ENCODE results near the gene DDX1.
A peak's percentile ranks its signal among the peaks of the same experiment; 100 is the strongest.

Gene DDX1

DNA sequence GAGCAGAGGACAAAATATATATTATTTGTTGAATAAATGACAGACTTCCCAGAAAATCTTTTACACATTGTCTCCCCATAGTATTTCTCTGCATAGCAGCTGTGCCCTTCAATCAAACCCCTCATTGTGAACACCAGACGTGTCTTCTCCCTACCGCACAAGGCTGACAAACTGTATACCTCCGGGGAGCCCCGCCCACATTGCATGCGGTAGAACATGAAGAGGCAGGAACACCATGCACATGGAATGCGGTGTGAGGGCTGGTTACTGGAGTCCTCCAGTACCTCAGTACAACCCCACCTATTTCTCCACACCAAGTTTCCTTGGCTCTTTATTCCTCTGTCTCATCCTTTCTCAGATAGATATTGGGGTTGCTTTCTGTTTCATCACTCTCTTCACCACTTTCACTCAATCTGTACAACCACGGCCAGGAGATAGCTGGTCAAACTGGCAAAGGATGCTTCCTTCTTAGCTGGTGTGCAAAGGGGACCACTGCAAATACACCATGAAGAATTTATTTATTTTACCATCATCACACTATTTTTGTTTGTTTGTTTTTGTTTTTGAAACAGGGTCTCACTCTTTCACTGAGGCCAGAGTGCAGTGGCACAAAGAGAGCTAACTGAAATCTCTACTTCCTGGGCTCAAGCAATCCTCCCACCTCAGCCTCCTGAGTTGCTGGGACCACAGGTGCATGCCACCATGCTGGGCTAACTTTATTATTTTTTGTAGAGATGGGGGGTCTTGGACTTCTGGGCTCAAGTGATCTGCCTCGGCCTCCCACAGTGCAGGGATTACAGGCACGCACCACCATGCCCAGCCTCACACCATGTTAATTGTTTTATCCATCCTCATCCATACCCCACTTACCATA is 28.2 kb upstream of the DDX1 start:
- no peak for DNase-seq

GRCh38 chr2:15565392-15565791 is 26.3 kb upstream of the DDX1 start:
- no peak for DNase-seq

- DNase-seq: no peak
Measured at GRCh38 chr2:15565994-15566671, 25.5 kb upstream of the DDX1 start.

DNA sequence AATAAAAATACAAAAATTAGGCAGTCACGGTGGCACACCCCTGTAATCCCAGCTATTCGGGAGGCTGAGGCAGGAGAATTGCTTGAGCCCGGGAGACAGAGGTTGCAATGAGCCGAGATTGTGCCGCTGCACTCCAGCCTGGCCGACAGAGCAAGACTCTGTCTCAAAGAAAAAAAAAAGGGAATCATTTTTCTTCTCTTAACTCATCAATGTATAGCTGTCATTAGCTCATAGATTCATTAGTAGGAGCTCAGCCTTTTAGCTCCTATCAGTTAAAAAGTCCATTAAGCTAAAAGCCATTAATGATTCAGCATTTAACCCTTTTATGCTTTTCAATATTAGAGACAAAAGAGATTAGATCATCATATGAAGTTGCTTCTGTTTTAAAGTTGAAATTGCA is 24.8 kb upstream of the DDX1 start:
- DNase-seq: no peak

DNA sequence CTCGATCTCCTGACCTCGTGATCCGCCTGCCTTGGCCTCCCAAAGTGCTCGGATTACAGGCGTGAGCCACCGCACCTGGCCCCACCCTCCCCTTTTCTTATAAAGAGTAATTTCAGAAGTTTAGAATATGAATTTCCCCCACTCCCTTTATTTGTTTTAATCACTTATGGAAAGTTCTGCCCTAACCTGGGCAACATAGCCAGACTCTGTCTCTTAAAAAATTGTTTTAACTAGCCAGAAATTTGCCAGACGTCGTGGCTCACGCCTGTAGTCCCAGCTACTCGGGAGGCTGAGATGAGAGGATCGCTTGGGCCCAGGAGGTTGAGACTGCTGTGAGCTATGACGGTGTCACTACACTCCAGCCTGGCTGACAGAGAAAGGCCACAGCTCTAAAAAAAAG is 22.8 kb upstream of the DDX1 start:
- DNase-seq: no peak

- DNase-seq: no peak
Measured at GRCh38 chr2:15570104-15570503, 21.6 kb upstream of the DDX1 start.

GRCh38 chr2:15571729-15572128 is 19.9 kb upstream of the DDX1 start:
- no peak for DNase-seq

DNA sequence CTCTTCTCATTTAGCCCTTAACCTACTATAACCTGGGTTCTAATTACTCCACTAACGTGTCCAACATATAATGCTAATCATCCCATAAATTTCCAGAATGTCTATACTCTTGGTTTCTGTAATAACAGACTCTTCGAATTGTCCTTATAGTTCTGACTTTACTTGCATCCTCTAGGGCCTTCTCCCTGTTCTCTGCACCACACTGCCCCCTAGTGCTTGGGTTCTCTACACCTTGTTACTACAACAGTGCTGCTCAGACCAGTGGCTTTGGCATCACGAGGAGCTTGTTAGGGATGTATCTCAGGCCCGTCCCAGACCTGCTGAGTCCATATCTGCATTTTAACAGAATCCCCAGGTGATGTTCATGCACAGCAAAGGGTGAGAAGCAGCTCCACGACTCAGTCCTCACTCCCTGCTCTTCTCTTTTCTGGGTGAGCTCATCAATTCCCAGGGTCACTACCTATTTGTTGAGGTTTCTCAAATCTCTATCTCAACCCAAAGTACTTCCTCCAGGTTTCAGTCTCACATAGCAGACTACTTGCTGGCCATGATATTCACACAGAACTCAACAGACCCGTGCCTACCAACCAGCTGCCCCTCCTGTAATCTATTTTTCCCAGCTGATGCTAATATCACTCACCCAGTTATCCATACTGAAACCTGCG is 14.5 kb upstream of the DDX1 start:
- DNase-seq: peak; percentile 91

DNA sequence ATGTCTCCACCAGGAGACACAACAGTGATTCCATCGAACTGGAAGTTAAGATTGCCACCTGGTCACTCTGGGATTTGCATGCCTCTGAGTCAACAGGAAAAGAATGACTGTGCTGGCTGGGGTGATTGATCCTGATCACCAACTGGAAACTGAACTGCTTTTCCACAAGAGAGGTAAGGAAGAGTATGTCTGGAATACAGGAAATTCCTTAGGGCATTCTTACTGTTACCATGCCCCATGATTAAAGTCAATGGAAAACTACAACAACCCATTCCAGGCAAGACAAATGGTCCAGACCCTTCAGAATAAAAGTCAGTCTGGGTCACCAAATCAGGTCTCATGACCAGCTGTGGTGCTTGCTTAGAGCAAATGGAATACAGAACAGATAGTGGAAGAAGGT is 12.0 kb upstream of the DDX1 start:
- no peak for DNase-seq

GRCh38 chr2:15580451-15580850 is 11.2 kb upstream of the DDX1 start:
- DNase-seq: no peak

DNA sequence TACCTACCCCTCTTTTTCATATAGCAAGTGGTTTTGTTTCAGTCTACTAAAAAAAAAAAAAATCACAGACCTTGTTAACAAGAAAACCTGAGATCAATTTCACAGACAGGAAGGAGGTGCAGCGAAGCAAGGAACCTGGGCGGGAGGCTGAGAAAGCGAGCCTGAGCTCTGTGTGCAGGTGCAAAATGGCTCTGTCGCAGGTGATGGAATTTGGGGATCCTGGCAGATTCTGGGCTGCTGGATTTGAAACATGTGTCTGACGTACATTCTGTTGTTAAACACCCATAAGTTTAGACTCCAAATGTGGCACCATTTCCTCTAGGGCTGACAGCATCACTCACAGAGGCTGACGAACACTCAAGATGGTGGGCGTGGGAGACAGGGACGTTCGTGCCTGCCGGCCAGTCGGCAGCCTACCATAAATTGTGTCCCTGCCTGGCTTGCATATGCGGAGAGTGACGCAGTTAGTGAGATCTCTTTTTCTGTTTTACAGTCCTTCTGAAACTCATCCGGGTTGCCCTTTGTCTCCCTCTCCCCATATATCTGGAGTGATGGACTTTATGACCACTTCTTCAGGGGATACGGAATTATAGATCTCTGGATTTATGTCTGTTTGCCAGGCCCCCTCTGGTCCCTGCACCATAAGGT is 8.8 kb upstream of the DDX1 start:
- no peak for DNase-seq

GRCh38 chr2:15583826-15584225 is 7.8 kb upstream of the DDX1 start:
- DNase-seq: no peak

DNA sequence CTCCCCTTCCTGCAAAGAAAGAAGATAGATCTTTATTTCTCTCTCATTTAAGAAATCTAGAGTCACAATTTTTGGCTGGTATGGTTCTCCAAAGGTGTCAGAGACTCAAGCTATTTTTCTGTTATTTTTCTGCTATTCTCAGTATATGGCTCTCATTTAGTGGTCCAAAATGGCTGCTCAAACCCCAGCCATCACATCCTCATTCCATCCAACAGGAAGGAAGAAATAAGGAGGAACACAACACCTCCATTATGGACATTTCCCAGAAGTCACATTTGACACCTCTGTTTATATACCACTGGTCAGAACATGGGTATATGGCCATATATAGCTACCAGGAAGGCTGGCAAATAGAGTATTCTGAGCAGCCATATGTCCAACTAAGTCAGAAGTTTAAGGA is 7.4 kb upstream of the DDX1 start:
- DNase-seq: no peak

DNA sequence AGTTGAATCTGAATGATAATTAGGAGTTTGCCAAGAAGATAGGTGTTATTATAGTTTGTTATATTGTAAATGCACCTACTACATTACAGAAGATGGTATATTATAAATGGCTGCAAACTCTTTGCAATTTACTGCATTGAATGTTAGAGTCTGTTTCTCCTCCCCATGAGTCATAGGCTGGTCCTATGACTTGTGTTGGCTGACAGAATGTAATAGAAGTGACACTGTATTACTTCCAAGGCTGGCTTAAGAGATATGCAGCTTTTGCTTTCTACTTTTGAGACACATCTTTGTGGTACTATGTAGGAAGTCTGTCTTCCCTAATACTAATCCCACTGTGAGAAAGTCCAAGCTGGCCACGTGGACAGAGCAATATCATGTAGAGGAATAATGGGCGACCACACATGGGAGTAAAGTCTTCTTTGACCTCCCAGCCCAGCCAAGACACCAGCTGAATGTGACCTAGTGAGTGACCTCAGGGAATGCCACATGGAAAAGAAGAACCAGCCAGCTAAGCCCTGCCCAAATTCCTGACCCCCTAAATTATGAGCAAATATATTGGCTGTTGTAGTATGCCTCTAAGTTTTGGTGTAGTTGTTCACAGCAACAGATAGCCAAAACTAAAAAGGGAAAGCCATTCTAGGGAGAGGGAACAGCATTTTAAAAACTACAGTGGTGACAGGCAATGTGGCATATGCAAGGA is 6.8 kb upstream of the DDX1 start:
- DNase-seq: no peak

DNA sequence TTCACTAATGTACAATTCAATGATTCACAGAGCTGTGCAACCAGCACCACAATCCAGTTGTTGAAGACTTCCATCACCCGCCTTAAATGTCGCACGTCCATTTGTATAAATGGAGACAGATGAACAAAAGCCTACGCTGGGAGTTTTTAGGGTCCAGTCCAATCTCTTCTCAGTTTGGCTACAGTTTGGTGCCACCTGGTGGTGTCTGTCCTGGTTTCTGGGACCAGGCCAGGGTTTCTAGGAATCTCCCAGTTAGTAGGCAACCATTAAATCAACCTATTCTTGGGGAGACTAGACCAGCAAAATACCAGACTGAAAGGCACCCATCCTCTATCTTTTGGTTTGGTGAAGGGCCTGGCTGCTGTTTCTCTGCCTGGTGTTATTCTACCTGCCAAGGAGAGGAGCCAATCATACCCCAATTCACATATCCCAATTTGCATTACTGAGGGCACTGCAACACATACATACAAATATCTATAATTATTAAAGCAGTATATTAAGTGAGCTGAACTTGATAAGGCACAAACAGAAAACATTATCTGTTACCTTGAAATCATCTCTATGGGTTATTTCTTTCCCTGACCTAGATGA is 3.2 kb upstream of the DDX1 start:
- DNase-seq: peak; percentile 12

GRCh38 chr2:15591373-15591691 is 336 bp upstream of the DDX1 start:
- no peak for DNase-seq

DNA sequence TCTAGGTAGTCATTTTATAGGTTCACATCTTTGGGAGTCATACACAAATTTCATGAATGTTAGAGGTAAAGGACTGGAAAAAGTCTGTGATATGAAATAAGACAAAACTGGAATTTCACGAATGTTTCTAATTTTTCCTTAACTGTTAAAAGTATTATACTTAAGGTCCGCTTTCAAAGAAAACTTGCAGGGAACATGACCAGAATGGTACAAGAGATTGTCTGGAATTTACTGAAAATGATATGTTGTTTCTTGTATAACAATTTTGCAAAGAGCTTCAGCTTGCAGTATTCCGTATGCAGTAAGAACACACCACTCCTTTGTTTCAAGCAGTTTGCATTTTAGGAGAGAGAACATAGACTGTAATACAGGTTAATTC is 1.6 kb downstream of the DDX1 start:
- DNase-seq: no peak

- DNase-seq: no peak
Measured at GRCh38 chr2:15594291-15595256, 2.9 kb downstream of the DDX1 start.

- DNase-seq: no peak
Measured at GRCh38 chr2:15595342-15595905, 3.8 kb downstream of the DDX1 start.

DNA sequence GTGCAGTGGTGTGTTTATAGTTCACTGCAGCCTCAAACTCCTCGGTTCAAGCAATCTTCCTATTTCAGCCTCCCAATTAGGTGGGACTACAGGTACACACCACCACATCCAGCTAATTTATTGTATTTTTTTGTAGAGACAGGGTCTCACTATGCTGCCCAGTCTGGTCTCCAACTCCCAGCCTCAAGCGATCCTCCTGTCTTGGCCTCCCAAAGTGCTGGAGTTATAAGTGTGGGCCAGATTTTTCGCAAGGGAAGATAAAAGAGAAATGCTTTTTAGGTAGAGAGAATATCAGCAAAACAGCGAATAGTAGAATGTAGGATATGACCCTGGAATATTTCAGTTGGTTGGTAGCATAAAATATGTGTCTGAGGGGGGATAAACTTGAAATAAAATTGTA is 4.3 kb downstream of the DDX1 start:
- DNase-seq: no peak

DNA sequence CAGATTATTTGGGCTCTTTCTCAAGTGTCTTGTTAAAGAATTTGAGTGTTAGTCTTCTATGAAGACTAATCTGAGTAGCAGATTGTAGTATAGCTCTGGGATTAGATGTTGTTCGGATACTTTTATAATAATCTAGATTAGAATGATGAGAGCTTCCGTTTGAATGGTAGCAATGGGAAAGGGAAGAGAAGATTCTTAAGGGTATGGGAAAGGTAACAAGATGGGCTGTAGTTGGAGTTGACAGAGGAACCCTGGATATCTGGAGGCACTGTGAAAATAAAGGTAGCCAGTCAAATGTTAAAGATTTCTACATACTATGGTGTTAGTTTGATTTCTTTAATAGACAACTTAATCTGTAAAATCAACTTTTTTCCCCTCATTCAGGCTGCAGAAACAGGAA is 4.7 kb downstream of the DDX1 start:
- no peak for DNase-seq
